Fibroblast of pulmonary artery (primary cell): ENCODE data around the gene TECPR2.

Source experiments
- DNase-seq: peaks from one replicate; pipeline ENCODE4 v3.0.0-alpha.2; 2010; ENCODE audit warnings: low read depth
- H3K4me3 ChIP-seq: replicated peaks from 2 replicates; pipeline ENCODE4 v1.5.1; 2011; ENCODE audit warnings: low read depth, mild to moderate bottlenecking, control low read depth, low read length, moderate library complexity
- CTCF ChIP-seq: IDR thresholded peaks from 2 replicates; pipeline ENCODE4 v1.5.1; 2011; ENCODE audit warnings: mild to moderate bottlenecking, control low read depth, low read length, inconsistent platforms; ENCODE audit errors: missing control alignments

Gene TECPR2

GRCh38 chr14:102503641-102504327 lies 141.0 kb downstream of the TECPR2 start:
- TF ChIP-seq CTCF: no peak
- H3K4me3 ChIP-seq: no peak overlapping the region
- no peak for DNase-seq

GRCh38 chr14:102504328-102504999 lies 141.7 kb downstream of the TECPR2 start:
- DNase-seq: no peak
- H3K4me3 ChIP-seq: no peak overlapping the region
- no peak for TF ChIP-seq CTCF

- DNase-seq: no peak
- H3K4me3 ChIP-seq: no peak overlapping the region
- TF ChIP-seq CTCF: no peak
Measured at GRCh38 chr14:102505000-102505619, 142.4 kb downstream of the TECPR2 start.

- no peak overlapping the region for H3K4me3 ChIP-seq
- no peak for TF ChIP-seq CTCF
- DNase-seq: no peak
Measured at GRCh38 chr14:102505775-102506625, 143.3 kb downstream of the TECPR2 start.

GRCh38 chr14:102506626-102506925 lies 143.8 kb downstream of the TECPR2 start:
- TF ChIP-seq CTCF: no peak
- no peak for DNase-seq
- H3K4me3 ChIP-seq: no peak overlapping the region

GRCh38 chr14:102507081-102507856 lies 144.5 kb downstream of the TECPR2 start:
- DNase-seq: no peak
- H3K4me3 ChIP-seq: no peak overlapping the region
- no peak for TF ChIP-seq CTCF
